ENCODE results near the gene PTPRJ.

- TF ChIP-seq POLR2AphosphoS5 (IDR thresholded peaks at IDR 0.05; ENCODE audit: insufficient read depth in 1 of 2, low read depth in 1 of 2): no peak
- TF ChIP-seq POLR2A (IDR thresholded peaks at IDR 0.05): no peak
Observed at GRCh38 chr11:48104568-48104924, 124.2 kb downstream of the PTPRJ start.

Data from vagina (tissue), 2 donors.